Measurements from ENCODE around the gene POGZ.
"Not testable (repeated sequence)": the region's sequence is repeated elsewhere in the genome, so short reads cannot be mapped to it uniquely, and the experiment has no call there.

The POGZ gene

GRCh38 chr1:151436985-151437384 lies 22.3 kb downstream of the POGZ start:
- in situ Hi-C loops (cut with MboI; ENCODE audit: low pct_unique_long_range_greater_than_20kb, low sequenced_read_pairs), result no loop called here
- no peak for DNase-seq

- in situ Hi-C loops (cut with MboI; ENCODE audit: low pct_unique_long_range_greater_than_20kb, low sequenced_read_pairs), result no loop called here
- no peak for DNase-seq
These were observed 24.1 kb downstream of the POGZ start for GRCh38 chr1:151435174-151435573.

GRCh38 chr1:151433827-151434226 lies 25.5 kb downstream of the POGZ start:
- DNase-seq; in situ Hi-C loops (cut with MboI; ENCODE audit: low pct_unique_long_range_greater_than_20kb, low sequenced_read_pairs): not testable (repeated sequence)

- in situ Hi-C loops (cut with MboI; ENCODE audit: low pct_unique_long_range_greater_than_20kb, low sequenced_read_pairs), result no loop called here
- no peak for DNase-seq
These were observed 31.2 kb downstream of the POGZ start for GRCh38 chr1:151428068-151428467.

- no peak for DNase-seq
- in situ Hi-C loops (cut with MboI; ENCODE audit: low pct_unique_long_range_greater_than_20kb, low sequenced_read_pairs), result no loop called here
These were observed 34.2 kb downstream of the POGZ start for GRCh38 chr1:151425103-151425502.

GRCh38 chr1:151419819-151420218 lies 39.5 kb downstream of the POGZ start:
- in situ Hi-C loops (cut with MboI; ENCODE audit: low pct_unique_long_range_greater_than_20kb, low sequenced_read_pairs), result no loop called here
- no peak for DNase-seq

- in situ Hi-C loops (cut with MboI; ENCODE audit: low pct_unique_long_range_greater_than_20kb, low sequenced_read_pairs), result no loop called here
- no peak for DNase-seq
These were observed 41.2 kb downstream of the POGZ start for GRCh38 chr1:151418081-151418480.

- DNase-seq, result no peak
- in situ Hi-C loops (cut with MboI; ENCODE audit: low pct_unique_long_range_greater_than_20kb, low sequenced_read_pairs), result no loop called here
These were observed 43.1 kb downstream of the POGZ start for GRCh38 chr1:151416231-151416630.

- DNase-seq, result no peak
- in situ Hi-C loops (cut with MboI; ENCODE audit: low pct_unique_long_range_greater_than_20kb, low sequenced_read_pairs), result no loop called here
These were observed 47.4 kb downstream of the POGZ start for GRCh38 chr1:151411884-151412283.

- in situ Hi-C loops (cut with MboI; ENCODE audit: low pct_unique_long_range_greater_than_20kb, low sequenced_read_pairs), result no loop called here
- no peak for DNase-seq
These were observed 50.4 kb downstream of the POGZ start for GRCh38 chr1:151408891-151409290.

- in situ Hi-C loops (cut with MboI; ENCODE audit: low pct_unique_long_range_greater_than_20kb, low sequenced_read_pairs), result no loop called here
- no peak for DNase-seq
These were observed 52.0 kb downstream of the POGZ start for GRCh38 chr1:151407304-151407703.

- DNase-seq, result no peak
- in situ Hi-C loops (cut with MboI; ENCODE audit: low pct_unique_long_range_greater_than_20kb, low sequenced_read_pairs), result no loop called here
These were observed 53.1 kb downstream of the POGZ start for GRCh38 chr1:151406176-151406575.

- DNase-seq, result no peak
- in situ Hi-C loops (cut with MboI; ENCODE audit: low pct_unique_long_range_greater_than_20kb, low sequenced_read_pairs), result no loop called here
These were observed 53.9 kb downstream of the POGZ start for GRCh38 chr1:151405187-151405951.

- in situ Hi-C loops (cut with MboI; ENCODE audit: low pct_unique_long_range_greater_than_20kb, low sequenced_read_pairs), result no loop called here
- no peak for DNase-seq
These were observed 55.7 kb downstream of the POGZ start for GRCh38 chr1:151403612-151404011.

GRCh38 chr1:151402764-151403163 lies 56.5 kb downstream of the POGZ start:
- no peak for DNase-seq
- in situ Hi-C loops (cut with MboI; ENCODE audit: low pct_unique_long_range_greater_than_20kb, low sequenced_read_pairs), result no loop called here

GRCh38 chr1:151401860-151402259 lies 57.4 kb downstream of the POGZ start:
- DNase-seq, result no peak
- in situ Hi-C loops (cut with MboI; ENCODE audit: low pct_unique_long_range_greater_than_20kb, low sequenced_read_pairs), result no loop called here

- in situ Hi-C loops (cut with MboI; ENCODE audit: low pct_unique_long_range_greater_than_20kb, low sequenced_read_pairs), result no loop called here
- DNase-seq, result no peak
These were observed 58.0 kb downstream of the POGZ start for GRCh38 chr1:151401125-151401788.

- in situ Hi-C loops (cut with MboI; ENCODE audit: low pct_unique_long_range_greater_than_20kb, low sequenced_read_pairs), result no loop called here
- peak; percentile 93 for DNase-seq
These were observed 59.7 kb downstream of the POGZ start, which contains the start of gene PSMB4 for GRCh38 chr1:151399324-151400171. Gene PSMB4 (plus strand): TSS chr1:151399573. CDS start chr1:151399588, 15 bp downstream.

GRCh38 chr1:151396265-151396664 lies 63.0 kb downstream of the POGZ start:
- in situ Hi-C loops (cut with MboI; ENCODE audit: low pct_unique_long_range_greater_than_20kb, low sequenced_read_pairs); DNase-seq: not testable (repeated sequence)

GRCh38 chr1:151393583-151393982 lies 65.7 kb downstream of the POGZ start:
- no peak for DNase-seq
- in situ Hi-C loops (cut with MboI; ENCODE audit: low pct_unique_long_range_greater_than_20kb, low sequenced_read_pairs), result no loop called here
